Stimulated activated CD4-positive, alpha-beta T cell treated with anti-CD3 and anti-CD28 coated beads, Interleukin-12 subunit alpha, Interleukin-12 subunit beta, amount 100 ng/mL, for 4 hours (primary cell): Measurements from ENCODE around the gene SDHAF2.
"Not testable (repeated sequence)": the region's sequence is repeated elsewhere in the genome, so short reads cannot be mapped to it uniquely, and the experiment has no call there.

Experiments used
- DNase-seq: peaks from one replicate; pipeline ENCODE4 v3.0.0-alpha.2; 2020

Gene SDHAF2

DNA sequence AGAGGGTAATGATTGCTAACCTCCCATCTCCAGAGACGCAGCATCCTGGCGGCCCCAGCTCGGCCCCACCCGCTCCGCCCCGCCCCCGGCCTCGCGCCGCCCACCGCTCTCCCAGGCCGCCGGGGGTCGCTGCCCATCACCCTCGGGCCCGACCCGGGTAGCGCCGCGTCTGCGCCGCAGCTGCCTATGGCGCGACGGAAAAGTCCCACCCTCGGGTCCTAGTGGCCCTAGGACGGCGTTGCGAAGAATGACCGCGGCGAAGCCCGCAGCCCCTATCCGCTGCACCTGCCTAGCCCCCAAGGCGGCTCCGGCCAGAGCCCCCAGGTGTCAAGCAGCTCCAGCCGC, 606 bp upstream of the SDHAF2 start:
- peak; percentile 72 for DNase-seq

DNA sequence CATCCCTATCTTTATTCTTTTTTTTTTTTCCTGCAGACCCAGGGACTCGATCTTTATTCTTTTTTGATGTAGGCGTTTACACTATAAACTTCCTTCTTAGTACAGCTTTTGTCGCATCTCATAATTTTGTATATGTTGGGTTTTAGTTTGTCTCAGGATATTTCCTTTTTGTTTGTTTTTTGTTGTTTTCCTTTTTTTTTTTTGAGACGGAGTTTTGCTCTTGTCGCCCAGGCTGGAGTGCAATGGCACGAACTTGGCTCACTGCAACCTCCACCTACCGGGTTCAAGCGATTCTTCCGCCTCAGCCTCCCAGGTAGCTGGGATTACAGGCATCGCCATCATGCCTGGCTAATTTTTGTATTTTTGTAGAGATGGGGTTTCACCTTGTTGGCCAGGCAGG, 915 bp downstream of the SDHAF2 start:
- not testable (repeated sequence) for DNase-seq

DNA sequence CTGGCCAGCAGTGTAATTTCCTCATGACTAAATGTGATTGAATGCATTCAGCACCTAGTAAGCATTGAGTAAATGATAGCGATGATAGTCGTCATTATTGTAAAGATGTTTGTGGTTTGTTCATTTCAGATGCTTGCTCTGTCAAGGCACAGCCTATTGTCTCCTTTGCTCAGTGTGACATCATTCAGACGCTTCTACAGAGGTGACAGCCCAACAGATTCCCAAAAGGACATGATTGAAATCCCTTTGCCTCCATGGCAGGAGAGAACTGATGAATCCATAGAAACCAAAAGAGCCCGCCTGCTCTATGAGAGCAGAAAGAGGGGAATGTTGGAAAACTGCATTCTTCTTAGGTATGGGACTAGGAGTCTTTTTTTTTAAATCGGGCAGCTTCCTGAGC, 7.6 kb downstream of the SDHAF2 start:
- DNase-seq: no peak

DNA sequence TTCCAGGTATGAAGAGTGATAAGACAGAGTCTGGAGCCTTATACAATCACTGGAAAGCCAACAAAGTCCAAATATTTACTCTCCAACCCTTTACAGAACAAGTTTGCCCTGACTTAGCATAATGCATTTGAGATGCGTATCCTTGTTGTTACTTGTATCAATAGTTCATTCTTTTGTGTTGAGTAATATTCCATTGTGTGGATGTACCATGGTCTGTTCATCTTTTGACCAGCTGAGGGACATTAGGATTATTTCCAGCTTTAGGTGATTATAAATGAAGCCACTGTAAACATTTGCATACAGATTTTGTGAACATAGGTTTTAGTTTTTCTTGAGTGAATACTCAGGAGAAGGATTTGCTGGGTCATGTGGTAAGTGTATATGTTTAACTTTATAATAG, 9.7 kb downstream of the SDHAF2 start:
- DNase-seq: no peak

GRCh38 chr11:61442616-61443015, 12.7 kb downstream of the SDHAF2 start:
- DNase-seq: no peak

- DNase-seq: no peak
Observed at GRCh38 chr11:61445516-61445915, 15.6 kb downstream of the SDHAF2 start.

GRCh38 chr11:61446211-61446651, 16.3 kb downstream of the SDHAF2 start:
- DNase-seq: peak; percentile 79

- no peak for DNase-seq
Observed at GRCh38 chr11:61447601-61448551, 18.0 kb downstream of the SDHAF2 start.

DNA sequence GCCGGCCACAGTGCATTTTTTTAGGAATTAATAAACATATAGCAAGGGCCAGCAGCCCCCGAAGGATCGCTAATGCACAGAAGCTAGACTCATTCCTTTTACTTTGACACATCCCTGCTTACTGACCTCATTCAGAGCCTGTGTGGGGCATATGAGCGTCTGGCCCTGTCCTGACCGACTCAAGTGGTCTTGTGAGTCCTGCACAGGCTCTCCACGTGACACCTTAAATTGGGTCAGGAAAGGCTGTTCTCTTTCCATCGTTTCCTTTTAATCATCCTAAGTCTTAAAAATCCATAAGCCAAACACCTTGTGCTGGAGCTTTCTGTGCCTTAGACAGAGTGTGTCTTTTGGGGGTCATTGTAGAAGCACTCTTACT, 18.6 kb downstream of the SDHAF2 start:
- no peak for DNase-seq

GRCh38 chr11:61452825-61453224, 22.9 kb downstream of the SDHAF2 start:
- DNase-seq: no peak

DNA sequence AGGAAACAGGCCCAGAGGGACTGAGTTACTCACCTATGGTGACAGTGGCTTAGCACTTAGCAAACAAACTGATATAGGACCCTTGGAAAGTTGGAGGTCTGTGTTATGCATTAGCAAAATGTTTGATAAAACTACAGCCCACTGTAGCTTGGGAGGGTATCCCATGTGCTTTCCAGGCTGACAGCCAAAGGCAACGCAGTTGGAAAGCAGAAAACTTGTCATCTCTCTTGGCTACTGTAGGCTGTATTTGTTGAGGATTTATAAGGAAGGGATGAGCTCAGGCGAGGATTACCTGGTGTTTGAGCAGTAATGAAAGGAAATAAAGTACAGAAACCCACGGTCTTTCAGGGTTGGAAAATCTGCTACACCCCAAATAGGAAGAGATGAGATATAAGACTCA, 23.8 kb downstream of the SDHAF2 start:
- no peak for DNase-seq

- no peak for DNase-seq
Observed at GRCh38 chr11:61454520-61454919, 24.6 kb downstream of the SDHAF2 start.

DNA sequence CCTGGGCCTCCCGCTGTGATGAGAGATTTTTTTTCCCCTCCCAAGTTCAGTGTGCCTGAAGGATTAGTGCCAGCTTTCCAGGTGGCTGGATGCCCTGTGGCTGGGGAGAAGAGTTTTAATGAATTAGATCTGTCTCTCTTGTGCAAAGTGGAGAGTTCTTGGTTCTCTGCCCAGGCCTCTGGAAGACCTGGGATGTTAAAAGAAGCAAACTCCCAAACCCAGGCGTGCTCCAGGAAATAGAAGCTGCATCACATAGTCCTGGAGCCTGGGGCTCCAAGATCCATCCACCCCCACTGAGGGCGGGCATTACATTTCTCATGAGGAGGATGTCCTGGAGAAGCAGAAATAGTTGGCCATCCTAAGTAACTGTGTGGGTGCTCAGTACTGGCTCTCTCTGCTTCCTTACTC, 30.6 kb downstream of the SDHAF2 start:
- DNase-seq: no peak

DNA sequence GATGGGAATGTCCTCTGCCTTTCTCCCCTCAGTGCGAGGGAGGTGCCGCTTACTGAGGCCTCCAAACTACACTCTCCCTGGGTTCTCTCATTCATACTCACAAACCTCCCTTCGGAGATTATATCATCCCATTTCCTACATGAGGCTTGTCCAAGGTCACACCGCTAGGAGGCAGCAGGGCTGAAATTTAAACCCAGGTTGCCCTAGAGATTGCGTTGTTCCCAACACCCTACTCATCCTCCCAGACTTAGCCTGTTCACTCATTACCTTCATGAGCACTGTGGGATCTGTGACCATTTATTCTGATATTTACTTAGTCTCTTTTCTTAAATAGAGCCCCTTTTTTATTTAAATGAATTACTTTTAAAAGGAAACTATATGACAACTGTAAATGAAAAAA, 31.1 kb downstream of the SDHAF2 start:
- DNase-seq: no peak

DNA sequence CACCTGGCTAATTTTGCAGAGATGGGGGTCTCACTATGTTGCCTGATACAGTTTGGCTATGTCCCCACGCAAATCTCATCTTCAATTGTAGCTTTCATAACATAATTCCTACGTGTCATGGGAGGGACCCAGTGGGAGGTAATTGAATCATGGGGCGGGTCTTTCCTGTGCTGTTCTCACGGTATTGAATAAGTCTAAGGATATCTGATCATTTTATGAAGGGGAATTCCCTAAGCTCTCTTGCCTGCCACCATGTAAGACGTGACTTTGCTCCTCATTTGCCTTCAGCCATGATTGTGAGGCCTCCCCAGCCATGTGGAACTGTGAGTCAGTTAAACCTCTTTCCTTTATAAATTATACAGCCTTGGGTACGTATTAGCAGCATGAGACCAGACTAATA, 37.7 kb downstream of the SDHAF2 start:
- DNase-seq: not testable (repeated sequence)

GRCh38 chr11:61468002-61468401, 38.1 kb downstream of the SDHAF2 start:
- DNase-seq: no peak

DNA sequence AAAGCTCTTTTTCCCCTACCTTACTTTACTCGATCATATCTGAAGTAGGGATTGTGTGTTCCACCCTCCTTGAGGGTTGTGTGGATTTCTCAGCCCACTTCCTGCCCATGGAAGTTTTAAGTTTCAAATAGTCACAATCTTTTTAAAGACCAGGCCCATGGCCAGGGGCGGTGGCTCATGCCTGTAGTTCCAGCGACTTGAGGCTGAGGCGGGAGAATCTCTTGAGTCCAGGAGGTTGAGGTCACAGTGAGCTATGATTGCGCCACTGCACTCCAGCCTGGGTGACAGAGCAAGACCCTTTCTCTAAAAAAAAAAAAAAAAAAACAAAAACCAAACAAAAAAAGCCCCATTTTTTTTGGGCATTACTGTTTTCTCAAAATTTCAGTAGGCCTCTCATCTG, 42.4 kb downstream of the SDHAF2 start:
- no peak for DNase-seq

DNA sequence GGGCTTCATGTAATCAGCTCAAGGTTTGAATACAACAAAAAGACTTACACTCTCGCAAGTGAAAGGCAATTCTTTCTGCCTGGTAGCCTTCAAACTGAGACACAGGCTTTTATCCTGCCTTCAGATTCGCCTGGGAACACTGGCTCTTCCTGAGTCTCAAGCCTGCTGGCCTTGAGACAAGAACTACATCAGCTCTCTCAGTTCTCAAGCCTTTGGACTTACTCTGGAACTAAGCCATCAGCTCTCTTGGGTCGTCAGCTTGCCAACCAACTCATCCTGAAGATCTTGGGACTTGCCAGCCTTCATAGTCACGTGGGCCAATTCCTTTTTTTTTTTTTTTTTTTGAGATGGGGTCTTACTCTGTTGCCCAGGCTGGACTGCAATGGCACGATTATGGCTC, 42.9 kb downstream of the SDHAF2 start:
- DNase-seq: no peak

- no peak for DNase-seq
Observed at GRCh38 chr11:61473370-61474012, 43.6 kb downstream of the SDHAF2 start.

GRCh38 chr11:61474013-61474643, 44.2 kb downstream of the SDHAF2 start:
- DNase-seq: no peak

DNA sequence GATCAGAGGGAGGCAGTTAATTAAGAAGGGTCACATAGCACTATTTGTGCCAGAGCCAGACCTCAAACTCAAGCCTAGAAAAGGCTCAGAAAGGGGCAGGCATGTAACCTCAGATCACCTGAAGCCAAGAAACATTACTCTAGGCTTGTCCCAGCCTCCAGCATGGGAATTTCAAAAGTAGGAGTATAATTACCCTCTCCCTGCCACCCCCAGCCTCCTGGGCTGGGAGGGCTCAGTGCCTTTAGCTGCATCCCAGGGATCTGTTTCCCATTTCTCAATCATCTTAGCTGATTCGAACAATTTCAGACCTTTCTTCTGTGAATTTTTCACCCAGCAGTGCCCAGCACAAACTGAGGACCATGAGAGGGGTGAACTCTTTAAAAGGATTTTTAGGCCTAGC, 45.5 kb downstream of the SDHAF2 start:
- no peak for DNase-seq

DNA sequence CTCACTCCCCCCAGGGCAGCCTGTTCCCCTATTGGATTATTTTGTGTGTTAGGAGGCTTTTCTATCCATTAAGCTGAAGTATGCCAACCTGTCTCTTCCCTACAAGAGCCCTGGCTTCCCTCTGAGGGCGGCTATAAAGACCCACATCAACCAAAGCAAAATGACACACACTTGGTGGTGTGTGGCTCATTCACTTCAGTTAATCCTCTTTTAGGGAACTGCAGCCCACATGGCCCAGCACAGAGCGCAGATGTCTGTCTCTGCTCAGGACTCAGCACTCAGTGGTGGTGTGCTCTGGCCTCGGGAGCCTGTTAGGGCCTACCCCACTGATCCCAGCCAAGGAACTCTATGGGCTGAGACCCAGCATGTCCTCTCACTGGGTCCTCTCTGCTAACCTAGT, 46.4 kb downstream of the SDHAF2 start:
- DNase-seq: no peak

- no peak for DNase-seq
Observed at GRCh38 chr11:61477126-61477525, 47.2 kb downstream of the SDHAF2 start.

DNA sequence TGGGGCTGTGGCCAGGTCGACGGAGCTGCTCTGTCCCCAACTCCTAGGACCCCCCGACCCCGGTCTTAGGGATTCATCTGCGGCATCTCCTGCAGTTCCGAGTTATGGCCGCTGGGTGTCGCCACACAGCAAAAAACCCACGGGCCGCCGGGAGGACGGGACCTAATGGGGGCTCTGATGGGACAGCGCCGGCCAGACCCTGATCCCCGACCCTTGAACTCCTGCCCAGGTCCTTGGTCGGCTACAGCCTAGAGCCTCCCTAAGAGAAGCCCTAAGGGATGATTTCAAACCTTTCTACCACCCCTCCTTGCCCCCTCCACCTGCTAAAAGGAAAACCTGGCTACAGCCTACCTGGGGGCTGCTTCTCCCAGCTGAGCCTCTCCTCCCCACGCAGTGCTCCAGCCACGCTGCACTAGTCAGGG, 47.8 kb downstream of the SDHAF2 start:
- peak; percentile 50 for DNase-seq
